A673 (cell line): ENCODE data around the gene MN1. TPM values are rescaled to one million over a fixed set of nuclear protein-coding genes. Genes with fewer than 3 reads are reported as not detected.

ENCODE experiments used
- BruUV-seq: library from RNA; stranded (reverse); fragments of 400-500 nt; replicated peaks from 2 replicates; lab custom pipeline; 2021; lab: Mats Ljungman, UMichigan
- CTCF ChIA-PET: fragments of 300-600 bp; sonication (Branson Sonifier 250); formaldehyde crosslinking; loops from one replicate; lab custom pipeline; 2022; ENCODE audit warnings: antibody characterized with exemption; lab: Charles Lee
- POLR2A ChIA-PET: fragments of 300-600 bp; sonication (Branson Sonifier 250); formaldehyde crosslinking; loops from one replicate; lab custom pipeline; 2022; ENCODE audit warnings: antibody characterized with exemption; ENCODE audit not compliant: low non-redundant PET; lab: Charles Lee
- DNase-seq: peaks from one replicate; pipeline ENCODE4 v3.0.0-alpha.2; 2015; ENCODE audit warnings: low spot score
- H3K27ac ChIP-seq: fragments of 200-600 bp; sonication (generic); 2 replicates; pipeline ENCODE4 v1.5.1; 2016; ENCODE audit warnings: mixed run types, low read depth, mild to moderate bottlenecking, mixed read lengths, antibody characterized with exemption, low read length; ENCODE audit not compliant: poor library complexity, severe bottlenecking
- H3K27me3 ChIP-seq: fragments of 200-600 bp; sonication (generic); replicated peaks from 2 replicates; pipeline ENCODE4 v1.6.1; 2017; ENCODE audit warnings: mixed run types, low read depth, mild to moderate bottlenecking, mixed read lengths, antibody characterized with exemption, low read length; ENCODE audit not compliant: insufficient read depth, poor library complexity
- H3K36me3 ChIP-seq: fragments of 200-600 bp; sonication (generic); 2 replicates; pipeline ENCODE4 v1.6.1; 2016; ENCODE audit warnings: mixed run types, mild to moderate bottlenecking, mixed read lengths, antibody characterized with exemption, low read length; ENCODE audit not compliant: insufficient read depth, poor library complexity, severe bottlenecking
- H3K4me1 ChIP-seq: fragments of 200-600 bp; sonication (generic); 2 replicates; pipeline ENCODE4 v1.6.1; 2017; ENCODE audit warnings: mixed run types, mild to moderate bottlenecking, mixed read lengths, antibody characterized with exemption, low read length; ENCODE audit not compliant: insufficient read depth, poor library complexity, severe bottlenecking
- H3K4me3 ChIP-seq: fragments of 200-600 bp; sonication (generic); 2 replicates; pipeline ENCODE4 v1.5.1; 2016; ENCODE audit warnings: low read depth, mixed run types, mild to moderate bottlenecking, mixed read lengths, low read length; ENCODE audit not compliant: poor library complexity, severe bottlenecking
- H3K9me3 ChIP-seq: fragments of 200-600 bp; sonication (generic); 2 replicates; pipeline ENCODE4 v1.6.1; 2016; ENCODE audit warnings: mixed run types, low read depth, mild to moderate bottlenecking, mixed read lengths, antibody characterized with exemption, low read length; ENCODE audit not compliant: poor library complexity, severe bottlenecking
- CTCF ChIP-seq: fragments of 300-800, 200-600 bp; sonication (generic); conservative IDR thresholded peaks from 2 replicates; pipeline ENCODE4 v1.5.1; 2017; ENCODE audit warnings: low read depth, mild to moderate bottlenecking, antibody characterized with exemption, low read length, moderate library complexity, mixed read lengths
- EZH2 ChIP-seq: fragments of 200-600 bp; sonication (generic); IDR thresholded peaks from 2 replicates; pipeline ENCODE4 v1.6.1; 2017; ENCODE audit warnings: borderline replicate concordance, low read depth, mild to moderate bottlenecking, mixed read lengths, antibody characterized with exemption, low read length; ENCODE audit not compliant: poor library complexity, severe bottlenecking
- intact Hi-C: fragments of 100-400 bp; cut with micrococcal nuclease; formaldehyde crosslinking; loops from one replicate; pipeline ENCODE4 v1.10.0; 2022; ENCODE audit not compliant: unreplicated experiment
- total RNA-seq: library from RNA; stranded (reverse); gene quantifications from 2 replicates; pipeline ENCODE4 v1.2.3, GENCODE V29; 2021

Gene MN1
- total RNA-seq, 1 experiment from 2014 or later, result 8.4 TPM

GRCh38 chr22:27772081-27772983, 29.2 kb downstream of the MN1 start:
- H3K27ac ChIP-seq, result no peak overlapping the region
- no TSS peak for BruUV-seq
- TF ChIP-seq EZH2, result no peak
- no peak for TF ChIP-seq CTCF
- DNase-seq, result no peak
- intact Hi-C loops, result no loop called here
- no peak overlapping the region for H3K4me3 ChIP-seq
- H3K36me3 ChIP-seq, result no peaks in the 10 kb centered on the region
- H3K4me1 ChIP-seq, result peaks cover 16% of the 10 kb centered on the region
- H3K27me3 ChIP-seq, result no peaks in the 10 kb centered on the region
- POLR2A ChIA-PET, result no interaction called here
- no peaks in the 10 kb centered on the region for H3K9me3 ChIP-seq
- CTCF ChIA-PET, result no interaction called here

GRCh38 chr22:27771637-27772036, 29.9 kb downstream of the MN1 start:
- POLR2A ChIA-PET, result no interaction called here
- intact Hi-C loops, result no loop called here
- H3K9me3 ChIP-seq, result no peaks in the 10 kb centered on the region
- TF ChIP-seq EZH2 (no peak), CTCF (no peak)
- no peaks in the 10 kb centered on the region for H3K36me3 ChIP-seq
- H3K4me3 ChIP-seq, result no peak overlapping the region
- no peaks in the 10 kb centered on the region for H3K27me3 ChIP-seq
- CTCF ChIA-PET, result no interaction called here
- BruUV-seq, result no TSS peak
- DNase-seq, result no peak
- no peak overlapping the region for H3K27ac ChIP-seq
- H3K4me1 ChIP-seq, result peaks cover 11% of the 10 kb centered on the region

GRCh38 chr22:27769012-27769411, 32.5 kb downstream of the MN1 start:
- no TSS peak for BruUV-seq
- TF ChIP-seq CTCF, result no peak
- TF ChIP-seq EZH2, result no peak
- POLR2A ChIA-PET, result no interaction called here

More at GRCh38 chr22:27769012-27769411, 32.5 kb downstream of the MN1 start:
- CTCF ChIA-PET, result interaction anchor here (0.6 kb wide), 1 partner anchor 8 kb away, joined by 5 read pairs; no protein-coding TSS in a partner anchor
- no peak for DNase-seq
- Histone ChIP-seq H3K27ac (no peak overlapping the region), H3K4me3 (no peak overlapping the region), H3K27me3 (no peaks in the 10 kb centered on the region), H3K9me3 (no peaks in the 10 kb centered on the region), H3K36me3 (no peaks in the 10 kb centered on the region), H3K4me1 (no peaks in the 10 kb centered on the region)
- intact Hi-C loops, result no loop called here
